NCI-H82 treated with DMSO at 0.1 percent for 48 hours (cell line): ENCODE results near the gene NXPE2.
"Not testable (repeated sequence)": the region's sequence is repeated elsewhere in the genome, so short reads cannot be mapped to it uniquely, and the experiment has no call there.

Experiments used
- DNase-seq: peaks from one replicate; lab custom pipeline; 2025; ENCODE audit not compliant: unreplicated experiment; lab: John Stamatoyannopoulos, UW

Gene NXPE2

DNA sequence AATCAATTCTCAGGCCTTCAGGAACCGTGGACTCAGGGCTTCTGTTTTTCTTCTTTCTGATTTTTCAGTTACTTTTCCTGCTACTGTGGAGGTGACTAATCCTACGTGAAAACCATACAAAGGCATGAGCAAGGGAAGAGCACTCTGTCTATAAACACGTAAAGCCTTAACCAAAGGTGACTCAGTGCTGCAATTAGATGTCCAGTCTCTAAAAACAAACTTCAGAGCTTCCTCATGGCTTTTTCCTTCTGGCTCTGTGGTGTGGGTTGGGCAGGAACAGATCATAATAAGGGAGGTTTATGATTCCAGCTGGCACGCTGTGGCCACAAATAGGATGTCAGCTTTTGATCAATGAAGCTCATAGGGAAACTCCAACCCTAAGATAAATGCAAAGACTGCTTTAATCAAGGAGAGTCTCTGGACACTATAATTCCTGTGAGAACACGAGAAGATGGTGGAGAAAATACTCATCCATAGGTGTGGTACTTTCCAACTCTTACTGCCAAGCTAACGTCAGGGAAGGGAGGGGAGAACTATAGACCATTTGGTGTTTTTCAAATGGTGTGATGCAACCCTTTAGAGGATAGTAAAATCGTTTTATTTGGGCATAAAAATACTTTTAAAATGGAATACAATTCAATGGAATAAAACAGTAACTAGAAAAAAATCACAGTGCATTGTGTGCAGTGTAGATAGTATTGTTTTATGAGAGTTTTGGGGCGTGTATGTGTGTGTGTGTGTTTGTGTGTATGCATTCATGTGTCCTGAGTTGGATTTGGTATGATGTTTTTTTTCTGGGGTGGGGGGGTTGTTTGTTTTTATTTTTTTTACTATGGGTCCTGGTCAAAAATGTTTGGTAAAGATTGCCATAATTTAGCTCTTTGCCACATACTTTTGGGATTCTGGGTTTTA lies at the start of gene NXPE2:
TSS of gene NXPE2 (plus strand) at position 403 of the 912 bp plus-strand sequence. CDS start at position 452, 49 bp downstream.
- no peak for DNase-seq

DNA sequence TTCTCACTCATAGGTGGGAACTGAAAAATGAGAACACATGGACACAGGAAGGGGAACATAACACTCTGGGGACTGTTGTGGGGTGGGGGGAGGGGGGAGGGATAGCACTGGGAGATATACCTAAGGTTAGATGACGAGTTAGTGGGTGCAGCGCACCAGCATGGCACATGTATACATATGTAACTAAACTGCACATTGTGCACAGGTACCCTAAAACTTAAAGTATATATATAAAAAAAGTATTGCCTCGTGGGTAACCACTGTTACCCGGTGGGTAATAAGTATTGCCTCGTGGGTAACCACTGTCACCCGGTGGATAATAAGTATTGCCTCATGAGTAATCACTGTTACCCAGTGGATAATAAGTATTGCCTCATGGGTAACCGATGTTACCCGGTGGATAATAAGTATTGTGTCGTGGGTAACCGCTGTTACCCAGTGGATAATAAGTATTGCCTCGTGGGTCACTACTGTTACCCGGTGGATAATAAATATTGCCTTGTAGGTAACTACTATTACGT lies 46.8 kb upstream of the NXPE2 start:
- not testable (repeated sequence) for DNase-seq

DNA sequence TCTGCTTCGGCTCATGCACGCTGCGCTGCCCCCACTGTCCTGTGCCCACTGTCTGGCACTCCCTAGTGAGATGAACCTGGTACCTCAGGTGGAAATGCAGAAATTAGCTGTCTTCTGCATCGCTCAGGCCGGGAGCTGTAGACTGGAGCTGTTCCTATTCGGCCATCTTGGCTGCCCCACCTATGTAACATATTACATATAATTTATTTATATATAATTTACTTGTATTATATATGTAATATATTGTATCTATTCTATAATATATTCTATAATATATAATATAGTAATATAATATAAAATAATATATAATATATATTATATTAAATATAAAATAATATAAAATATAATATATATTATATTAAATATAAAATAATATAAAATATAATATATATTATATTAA lies 38.9 kb upstream of the NXPE2 start:
- DNase-seq = not testable (repeated sequence)

DNA sequence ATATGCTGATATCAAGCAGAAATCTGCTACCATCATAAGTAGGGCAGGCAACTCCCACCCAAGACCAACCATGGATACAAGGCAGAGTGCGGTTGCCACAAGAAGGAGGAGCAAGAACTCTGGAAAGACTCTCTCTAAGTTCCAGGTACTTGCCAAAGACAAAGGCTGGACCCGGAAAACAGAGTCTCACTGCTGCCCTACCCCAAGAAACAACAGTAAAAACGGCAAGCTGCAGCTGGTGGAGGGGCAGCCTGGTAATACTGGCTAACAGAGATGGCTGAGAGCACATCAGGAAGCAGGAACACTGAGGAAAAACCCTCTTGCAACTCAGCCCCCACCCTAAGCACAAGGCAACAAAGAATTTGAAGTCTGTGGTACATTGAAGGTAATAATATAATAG lies 27.7 kb upstream of the NXPE2 start:
- DNase-seq = no peak

DNA sequence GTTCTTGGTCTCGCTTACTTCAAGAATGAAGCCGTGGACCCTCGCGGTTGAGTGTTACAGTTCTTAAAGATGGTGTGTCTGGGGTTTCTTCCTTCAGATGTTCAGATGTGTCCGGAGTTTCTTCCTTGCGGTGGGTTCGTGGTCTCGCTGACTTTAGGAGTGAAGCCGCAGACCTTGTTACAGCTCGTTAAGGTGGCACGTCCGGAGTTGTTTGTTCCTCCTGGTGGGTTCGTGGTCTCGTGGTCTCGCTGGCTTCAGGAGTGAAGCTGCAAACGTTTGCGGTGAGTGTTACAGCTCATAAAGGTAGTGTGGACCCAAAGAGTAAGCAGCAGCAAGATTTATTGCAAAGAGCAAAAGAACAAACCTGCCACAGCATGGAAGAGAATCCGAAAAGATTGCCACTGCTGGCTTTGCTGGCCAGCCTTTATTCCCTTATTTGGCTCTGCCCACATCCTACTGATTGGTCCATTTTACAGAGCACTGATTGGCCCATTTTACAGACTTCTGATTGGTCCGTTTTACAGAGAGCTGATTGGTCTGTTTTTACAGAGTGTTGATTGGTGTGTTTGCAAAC lies 27.1 kb upstream of the NXPE2 start:
- no peak for DNase-seq

DNA sequence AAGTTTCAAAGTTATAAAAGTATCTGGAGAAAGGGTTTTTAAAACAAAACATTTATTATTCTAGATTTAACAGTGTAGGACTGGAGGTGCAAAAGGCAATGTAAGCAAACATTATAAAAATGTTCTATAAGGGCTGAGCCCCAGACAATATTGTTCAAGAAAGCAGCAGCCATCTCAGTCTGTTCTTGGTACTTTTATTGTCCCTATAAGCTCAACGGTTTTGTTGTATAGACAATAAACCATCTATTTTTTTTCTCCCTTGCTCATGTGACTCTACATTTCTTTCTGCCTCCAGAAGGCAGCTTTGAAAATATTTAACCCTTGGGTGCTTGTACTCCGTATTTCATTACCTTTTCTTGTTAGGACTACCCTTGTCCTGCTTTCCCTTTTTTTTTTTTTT lies 25.2 kb upstream of the NXPE2 start:
- DNase-seq = no peak

DNA sequence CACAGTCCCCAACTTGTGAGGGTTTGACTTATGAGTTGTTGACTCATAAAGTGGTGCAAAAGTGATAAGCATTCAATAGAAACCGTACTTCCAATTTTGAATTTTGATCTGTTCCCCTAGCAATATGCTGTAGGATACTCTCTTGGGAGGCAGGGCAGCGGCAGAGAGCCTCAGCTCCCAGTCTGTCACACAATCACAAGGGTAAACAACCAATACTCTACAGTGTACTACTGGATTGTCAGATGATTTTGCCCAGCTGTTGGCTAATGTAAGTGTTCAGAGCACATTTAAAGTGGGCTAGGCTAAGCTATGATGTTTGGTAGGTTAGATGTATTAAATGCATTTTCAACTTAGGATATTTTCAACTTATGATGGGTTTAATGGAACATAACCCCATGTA lies 13.7 kb upstream of the NXPE2 start:
- DNase-seq = no peak

DNA sequence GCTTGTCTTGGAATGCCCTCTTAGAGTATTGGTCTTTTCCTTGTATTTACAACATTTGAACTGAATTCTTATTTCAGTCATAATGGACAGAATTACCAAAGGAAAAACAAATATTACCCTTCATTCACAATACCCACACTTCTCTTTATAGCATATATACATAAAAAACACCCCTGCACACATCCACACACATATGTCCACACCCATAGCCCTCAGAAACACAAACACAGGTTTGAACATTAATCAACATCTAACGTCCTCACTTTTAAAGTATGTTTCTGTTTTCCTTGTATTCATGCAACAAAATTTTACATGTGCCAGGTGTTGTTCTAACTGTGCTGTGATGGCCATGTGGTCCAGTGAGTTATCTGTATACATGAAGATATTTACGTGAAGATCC lies 11.6 kb upstream of the NXPE2 start:
- DNase-seq = no peak

DNA sequence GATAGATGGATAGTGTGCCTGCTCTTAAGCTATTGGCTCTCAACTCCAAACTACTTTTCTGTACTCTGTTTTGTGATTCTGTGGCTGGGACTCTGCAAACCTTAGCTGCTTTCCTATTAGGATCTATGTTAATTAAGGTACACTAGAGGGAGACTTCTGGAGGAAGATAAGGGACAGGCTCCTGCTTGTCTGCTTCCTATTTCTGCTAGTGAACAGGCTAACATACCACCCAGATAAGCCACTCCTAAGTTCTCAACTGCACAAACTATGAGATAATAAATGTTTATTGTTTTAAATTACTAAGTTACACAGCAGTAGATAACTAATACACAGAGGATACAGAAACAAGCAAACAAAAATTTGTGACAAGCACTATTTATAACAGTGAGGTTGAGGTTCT lies 10.2 kb upstream of the NXPE2 start:
- DNase-seq = no peak

DNA sequence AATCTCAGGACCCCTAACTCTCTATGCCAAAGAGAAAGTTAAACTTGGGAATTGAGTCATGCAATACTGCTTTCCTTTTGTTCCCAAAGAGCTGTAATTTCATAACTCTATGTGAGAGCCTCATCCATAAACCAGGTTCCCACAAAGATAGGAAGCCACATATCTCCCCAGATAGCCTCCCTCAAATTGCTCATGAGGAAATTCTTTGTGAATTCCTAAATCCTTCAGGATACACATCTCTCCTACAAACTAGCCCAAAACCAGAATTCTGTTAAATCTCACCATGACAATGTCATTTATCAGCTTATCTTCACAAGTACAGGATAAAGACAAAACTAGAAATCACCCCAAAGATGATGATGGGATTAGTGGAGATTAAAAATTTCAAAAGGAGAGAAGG lies 4.7 kb upstream of the NXPE2 start:
- no peak for DNase-seq

DNA sequence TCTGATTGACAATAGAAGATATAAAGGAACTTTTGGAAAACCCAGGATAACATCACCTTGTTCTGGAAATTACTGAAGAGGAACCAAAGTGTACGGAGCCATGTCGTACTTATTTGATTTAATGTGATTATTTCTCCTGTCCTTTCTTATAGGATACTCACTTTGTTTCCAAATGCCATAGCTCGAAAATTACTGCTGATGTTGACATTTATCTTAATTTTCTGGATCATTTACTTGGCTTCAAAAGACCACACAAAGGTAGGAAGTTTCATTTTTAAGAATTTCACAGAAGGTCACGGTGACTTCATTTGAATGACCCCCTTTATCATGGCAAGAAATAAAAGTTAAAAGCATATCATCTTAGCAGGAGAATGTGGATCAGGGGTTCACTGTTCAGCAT lies 1.2 kb downstream of the NXPE2 start:
- DNase-seq = no peak

DNA sequence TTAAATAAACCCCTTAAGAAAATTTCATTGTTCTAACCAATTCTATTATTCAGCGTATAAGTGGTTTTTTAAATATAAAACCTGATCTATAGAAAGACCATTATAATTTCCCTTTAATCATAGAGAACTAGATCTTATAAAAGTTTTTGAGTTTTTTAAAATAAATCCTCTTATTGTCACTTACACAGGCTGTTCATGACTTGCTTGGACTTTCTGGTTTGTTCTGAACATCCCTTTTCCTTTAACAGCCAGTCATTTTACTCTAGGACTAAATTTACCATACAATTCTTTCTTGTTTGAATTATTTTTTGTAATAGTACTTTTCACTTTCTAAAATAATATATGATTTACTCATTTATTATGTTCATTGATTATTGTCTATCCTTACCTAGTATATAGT lies 4.7 kb downstream of the NXPE2 start:
- DNase-seq = no peak

DNA sequence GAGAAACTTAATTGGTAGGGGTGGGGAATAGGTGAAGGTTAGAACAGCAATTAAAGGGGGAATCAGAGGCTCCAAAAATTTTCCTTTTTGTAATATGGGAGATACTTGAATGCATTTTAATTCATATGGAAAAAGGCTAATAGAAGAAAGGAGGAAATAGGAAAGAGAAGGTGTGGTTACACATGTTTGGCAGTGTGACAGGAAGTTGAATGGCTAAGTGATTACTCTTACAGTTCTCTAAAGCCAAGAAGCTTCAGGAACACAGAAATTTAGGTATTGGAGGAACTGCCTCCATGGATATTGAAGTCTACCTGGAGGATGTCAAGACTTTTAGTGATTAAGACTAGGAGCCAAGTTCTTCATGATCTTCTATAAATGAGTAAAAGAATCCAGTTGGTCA lies 6.3 kb downstream of the NXPE2 start:
- DNase-seq = no peak

DNA sequence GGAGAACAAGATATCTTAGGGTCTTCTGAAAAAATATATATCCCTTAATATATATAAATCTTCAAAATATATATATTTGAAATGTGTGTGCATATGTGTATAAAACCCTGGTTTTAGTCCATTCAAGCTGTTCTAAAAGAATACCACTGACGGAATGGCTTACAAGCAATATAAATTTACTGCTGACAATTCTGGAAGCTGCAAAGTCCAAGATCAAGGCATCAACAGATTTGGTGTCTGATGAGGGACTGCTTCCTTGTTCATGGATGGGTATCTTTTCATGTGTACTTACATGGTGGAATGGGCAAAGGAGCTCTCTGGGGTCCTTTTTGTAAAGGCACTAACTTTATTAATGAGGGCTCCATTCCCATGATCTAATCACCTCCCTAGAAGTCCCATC lies 6.8 kb downstream of the NXPE2 start:
- no peak for DNase-seq

DNA sequence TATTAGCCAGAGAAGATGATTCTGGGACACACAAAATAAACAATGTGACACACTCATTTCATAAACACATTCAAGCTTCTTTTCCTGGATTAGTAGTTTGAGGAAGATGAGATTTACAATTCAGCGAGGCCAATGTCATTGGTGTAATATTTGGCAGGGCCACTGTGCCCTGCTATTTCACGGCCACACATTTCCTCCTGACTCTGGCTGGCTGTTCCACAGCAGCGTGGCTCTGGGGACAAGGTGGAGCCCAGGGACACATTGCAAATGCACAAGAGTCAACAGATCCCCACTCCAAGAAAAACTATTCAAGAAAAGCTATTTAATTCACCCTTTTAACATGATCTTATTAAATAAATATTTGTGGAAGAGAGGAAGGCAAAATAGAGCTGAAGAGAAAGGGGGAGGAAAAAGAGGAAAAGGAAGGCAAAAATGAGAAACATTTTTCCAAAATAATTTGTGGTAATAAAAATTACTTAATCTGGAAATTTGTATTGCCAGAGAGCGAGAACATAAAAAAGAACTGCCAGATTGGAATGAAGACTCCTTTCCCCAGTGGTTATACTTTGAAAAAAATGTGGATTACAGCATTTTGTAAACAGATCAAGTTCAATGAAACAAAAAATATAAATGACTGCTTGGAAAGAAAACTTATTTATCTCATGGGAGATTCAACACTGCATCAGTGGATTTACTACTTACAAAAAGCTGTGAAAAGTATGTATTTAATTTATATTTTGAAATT lies 27.1 kb downstream of the NXPE2 start:
- no peak for DNase-seq

DNA sequence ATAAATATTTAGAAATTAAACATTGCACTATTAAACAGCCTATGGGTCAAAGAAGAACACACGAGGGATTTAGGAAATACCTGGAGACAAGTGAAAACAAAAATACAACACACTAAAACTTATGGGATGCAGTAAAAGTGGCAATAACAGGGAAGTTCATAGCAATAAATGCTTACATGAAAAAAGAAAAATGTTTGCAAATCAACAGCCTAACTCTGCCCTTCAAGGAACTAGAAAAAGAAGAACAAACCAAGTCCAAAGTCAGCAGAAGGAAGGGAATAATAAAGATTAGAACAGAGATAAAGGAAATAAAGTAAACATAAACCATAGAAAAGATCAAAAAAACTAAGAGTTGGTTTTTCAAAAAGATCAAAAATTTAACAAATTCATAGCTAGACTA lies 31.6 kb downstream of the NXPE2 start:
- no peak for DNase-seq

DNA sequence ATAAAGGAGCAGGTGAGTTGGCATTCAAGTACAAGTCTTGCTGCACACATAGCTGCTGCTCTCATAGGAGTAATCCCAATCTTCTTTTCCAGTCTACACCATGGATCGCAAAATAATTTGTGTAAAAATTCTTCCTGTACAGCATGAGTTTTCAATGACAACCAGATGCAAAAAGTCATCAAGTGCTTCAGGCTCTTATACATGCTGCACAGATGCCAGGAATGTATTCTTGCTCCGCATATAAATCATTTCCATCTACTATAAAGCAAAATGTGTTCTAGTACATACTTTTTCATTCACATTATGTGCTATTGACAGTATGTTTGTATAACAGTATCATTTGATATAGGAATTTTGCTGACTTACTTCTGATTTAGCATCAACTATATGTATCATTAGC lies 35.4 kb downstream of the NXPE2 start:
- no peak for DNase-seq

DNA sequence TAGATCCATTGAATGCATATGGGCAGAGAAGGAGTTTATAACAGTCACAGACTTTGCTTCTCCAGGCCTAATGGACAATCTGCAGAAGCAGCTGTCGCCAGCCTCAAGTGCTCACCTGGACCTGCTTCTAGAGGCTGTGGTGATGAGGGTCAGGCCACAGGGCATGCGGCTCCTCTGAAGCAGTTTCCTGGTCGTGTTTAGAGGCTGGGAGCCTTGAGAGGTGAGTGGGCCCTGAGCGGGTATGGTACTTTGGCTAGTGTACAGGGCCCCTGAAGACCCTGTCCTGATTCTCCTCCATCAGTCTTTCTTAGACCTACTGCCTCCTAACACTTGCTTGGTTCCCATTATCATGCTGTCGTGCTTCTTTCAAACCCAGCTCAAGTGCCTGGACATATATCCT lies 41.2 kb downstream of the NXPE2 start:
- no peak for DNase-seq

DNA sequence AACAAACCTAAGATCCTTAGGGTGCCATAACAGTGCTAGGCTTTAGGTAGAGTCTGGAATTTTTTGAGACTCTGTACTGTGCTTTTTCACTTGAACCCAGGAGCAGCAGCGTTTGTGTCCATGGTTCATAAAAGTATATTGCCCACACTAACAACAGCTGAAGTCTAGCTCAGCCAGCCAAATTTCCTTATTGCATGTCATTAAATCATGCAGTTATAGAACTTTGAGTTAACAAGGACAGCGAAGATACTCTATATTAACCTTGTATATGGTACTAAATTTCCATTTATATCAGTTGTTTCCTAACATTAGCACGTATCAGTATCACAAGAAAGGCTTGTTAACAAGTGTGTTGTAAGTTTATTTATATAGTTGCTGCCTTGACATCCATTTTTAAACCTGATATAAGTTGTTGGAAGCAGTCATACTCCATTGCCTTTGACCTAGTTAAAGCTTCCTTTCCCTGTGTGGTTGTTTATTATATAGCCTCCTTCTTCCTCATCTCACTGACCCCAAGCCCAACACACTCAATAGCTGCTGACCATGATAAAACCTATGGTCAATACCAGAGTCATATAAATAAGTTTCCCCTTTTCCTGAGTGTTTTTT lies 46.7 kb downstream of the NXPE2 start:
- no peak for DNase-seq

DNA sequence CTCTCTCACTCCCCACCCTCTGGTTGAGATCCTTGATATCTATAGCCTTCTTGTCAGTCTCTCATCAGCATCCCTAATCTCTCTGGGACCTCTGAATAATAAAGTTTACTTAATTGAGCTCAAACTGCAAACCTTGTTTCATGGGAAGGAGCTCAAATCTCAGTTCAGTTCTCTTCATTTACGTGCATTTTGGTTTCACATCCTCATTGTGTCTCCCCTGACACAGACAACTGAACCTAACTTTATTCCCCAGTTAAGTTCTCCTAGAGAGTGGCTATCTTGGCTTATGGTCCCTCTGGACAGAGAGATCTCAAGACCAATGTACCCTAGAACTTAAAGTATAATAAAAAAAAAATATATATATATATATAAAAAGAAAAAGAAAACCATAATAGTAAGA lies 47.3 kb downstream of the NXPE2 start:
- no peak for DNase-seq

DNA sequence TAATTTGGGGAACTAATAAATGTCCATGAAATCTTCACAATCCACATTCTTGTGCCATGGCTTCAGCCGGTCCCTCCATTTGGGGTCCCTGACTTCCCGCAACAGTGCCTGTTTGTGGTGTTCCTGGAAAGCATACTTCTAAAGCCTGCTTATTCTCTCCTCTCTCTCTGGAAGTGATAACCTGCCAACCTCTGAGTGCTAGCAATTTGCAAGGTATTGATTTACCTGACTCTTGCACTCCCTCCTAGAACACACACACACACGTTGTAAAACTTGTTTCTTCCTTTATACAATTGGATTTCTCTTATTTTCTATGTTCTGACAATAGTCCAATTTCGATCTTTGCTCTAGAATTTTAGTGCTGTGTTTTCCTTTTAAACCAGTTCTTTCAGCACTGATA lies 58.5 kb downstream of the NXPE2 start:
- DNase-seq = no peak
